HEK293T (cell line): ENCODE results near the gene SLAMF8.

ENCODE experiments used
- CTCF ChIA-PET: fragments of 350-600 bp; formaldehyde crosslinking; extraction: SDS; loops from one replicate; lab custom pipeline; 2021; ENCODE audit warnings: antibody characterized with exemption, inconsistent platforms; lab: Yijun Ruan, JAX
- POLR2A ChIA-PET: fragments of 350-600 bp; formaldehyde crosslinking; extraction: SDS; loops from one replicate; lab custom pipeline; 2020; ENCODE audit warnings: antibody characterized with exemption, inconsistent platforms; lab: Yijun Ruan, JAX
- DNase-seq: peaks from one replicate; pipeline ENCODE4 v3.0.0; 2012; ENCODE audit warnings: mixed read lengths; ENCODE audit errors: extremely low spot score
- ARNT ChIP-seq: fragments of 450-650 bp; IDR thresholded peaks from 2 replicates; pipeline ENCODE4 v1.6.1; 2017; ENCODE audit warnings: mild to moderate bottlenecking
- BHLHE40 ChIP-seq: fragments of 450-650 bp; IDR thresholded peaks from 2 replicates; pipeline ENCODE4 v1.6.1; 2016; ENCODE audit warnings: mild to moderate bottlenecking, moderate library complexity, borderline replicate concordance
- CTBP1 ChIP-seq: fragments of 450-650 bp; IDR thresholded peaks from 2 replicates; pipeline ENCODE4 v1.6.1; 2016; ENCODE audit warnings: borderline replicate concordance
- ELF4 ChIP-seq: fragments of 450-650 bp; IDR thresholded peaks from 2 replicates; pipeline ENCODE4 v1.6.1; 2017; ENCODE audit warnings: antibody characterized with exemption
- FOXA1 ChIP-seq: fragments of 450-650 bp; IDR thresholded peaks from 2 replicates; pipeline ENCODE4 v1.6.1; 2016; ENCODE audit warnings: mild to moderate bottlenecking
- FOXK2 ChIP-seq: fragments of 450-650 bp; IDR thresholded peaks from 2 replicates; pipeline ENCODE4 v1.6.1; 2016; ENCODE audit warnings: mild to moderate bottlenecking
- FOXM1 ChIP-seq: fragments of 450-650 bp; IDR thresholded peaks from 2 replicates; pipeline ENCODE4 v1.6.1; 2017; ENCODE audit warnings: mild to moderate bottlenecking, borderline replicate concordance
- HDGF ChIP-seq: fragments of 450-650 bp; IDR thresholded peaks from 2 replicates; pipeline ENCODE4 v1.6.1; 2017; ENCODE audit warnings: antibody characterized with exemption, borderline replicate concordance
- L3MBTL2 ChIP-seq: fragments of 450-650 bp; conservative IDR thresholded peaks from 2 replicates; pipeline ENCODE4 v1.6.1; 2016; ENCODE audit warnings: mild to moderate bottlenecking
- LEF1 ChIP-seq: fragments of 450-650 bp; IDR thresholded peaks from 2 replicates; pipeline ENCODE4 v1.6.1; 2017; ENCODE audit warnings: mild to moderate bottlenecking, borderline replicate concordance
- NFRKB ChIP-seq: fragments of 450-650 bp; IDR thresholded peaks from 2 replicates; pipeline ENCODE4 v1.6.1; 2016; ENCODE audit warnings: mild to moderate bottlenecking, moderate library complexity
- PKNOX1 ChIP-seq: fragments of 450-650 bp; IDR thresholded peaks from 2 replicates; pipeline ENCODE4 v1.6.1; 2016
- SP1 ChIP-seq: fragments of 450-650 bp; IDR thresholded peaks from 2 replicates; pipeline ENCODE4 v1.6.1; 2017
- SUZ12 ChIP-seq: fragments of 450-650 bp; IDR thresholded peaks from 2 replicates; pipeline ENCODE4 v1.6.1; 2016; ENCODE audit warnings: mild to moderate bottlenecking
- TARDBP ChIP-seq: fragments of 450-650 bp; IDR thresholded peaks from 2 replicates; pipeline ENCODE4 v1.6.1; 2016
- ZNF384 ChIP-seq: fragments of 450-650 bp; IDR thresholded peaks from 2 replicates; pipeline ENCODE4 v1.6.1; 2016

The SLAMF8 gene

GRCh38 chr1:159859767-159860322 lies 33.2 kb downstream of the SLAMF8 start:
- ChIA-PET POLR2A (no interaction called here), CTCF (interaction anchor here (0.7 to 1.1 kb wide), 2 partner anchors 20 to 1656 kb away, joined by 3 to 4 read pairs; no protein-coding TSS in a partner anchor)
- no peak for DNase-seq
- TF ChIP-seq FOXA1 (no peak), ZNF384 (no peak), ARNT (no peak), SUZ12 (no peak), L3MBTL2 (no peak), FOXM1 (no peak), HDGF (no peak), NFRKB (no peak), PKNOX1 (no peak), CTBP1 (no peak), FOXK2 (no peak), LEF1 (no peak), BHLHE40 (no peak), TARDBP (no peak), SP1 (no peak), ELF4 (no peak)

GRCh38 chr1:159860456-159860855 lies 33.8 kb downstream of the SLAMF8 start:
- ChIA-PET CTCF (interaction anchor here (1.1 kb wide), 1 partner anchor 20 kb away, joined by 3 read pairs; no protein-coding TSS in a partner anchor), POLR2A (no interaction called here)
- no peak for DNase-seq

GRCh38 chr1:159861218-159861617 lies 34.5 kb downstream of the SLAMF8 start:
- CTCF ChIA-PET: no interaction called here
- POLR2A ChIA-PET: no interaction called here
- no peak for DNase-seq
- TF ChIP-seq ARNT (no peak), CTBP1 (no peak), ZNF384 (no peak), BHLHE40 (no peak)

More at GRCh38 chr1:159860456-159860855, 33.8 kb downstream of the SLAMF8 start:
- TF ChIP-seq L3MBTL2 (no peak), TARDBP (no peak), BHLHE40 (no peak), SUZ12 (no peak), ARNT (no peak), FOXA1 (no peak), FOXK2 (no peak), NFRKB (no peak), CTBP1 (no peak), PKNOX1 (no peak), ZNF384 (no peak), SP1 (no peak)

- no peak for DNase-seq
- ChIA-PET CTCF (no interaction called here), POLR2A (no interaction called here)
- TF ChIP-seq SP1 (no peak), ARNT (no peak), SUZ12 (no peak), CTBP1 (no peak), BHLHE40 (no peak), L3MBTL2 (no peak), HDGF (no peak), FOXM1 (no peak), TARDBP (no peak), ELF4 (no peak)
These were observed 35.4 kb downstream of the SLAMF8 start for GRCh38 chr1:159862031-159862430.

- no peak for TF ChIP-seq SP1
- no peak for TF ChIP-seq NFRKB
- TF ChIP-seq ARNT: no peak
- TF ChIP-seq L3MBTL2: no peak
- no peak for TF ChIP-seq LEF1
- no peak for TF ChIP-seq FOXA1
- no peak for TF ChIP-seq SUZ12
- TF ChIP-seq FOXK2: no peak
- TF ChIP-seq FOXM1: no peak
- TF ChIP-seq BHLHE40: no peak
- ChIA-PET POLR2A (no interaction called here), CTCF (interaction anchor here (0.6 kb wide), 1 partner anchor 19 kb away, joined by 3 read pairs; no protein-coding TSS in a partner anchor)
- DNase-seq: no peak
These were observed 35.9 kb downstream of the SLAMF8 start, which contains the start of gene VSIG8 for GRCh38 chr1:159862557-159862956. Gene VSIG8, minus strand, starts transcription at chr1:159862657. Its CDS starts 136 bp downstream, at chr1:159862521.

- DNase-seq: no peak
- CTCF ChIA-PET: no interaction called here
- TF ChIP-seq LEF1 (no peak), SP1 (no peak), FOXM1 (no peak), FOXK2 (no peak), TARDBP (no peak), ZNF384 (no peak), CTBP1 (no peak), HDGF (no peak), NFRKB (no peak), SUZ12 (no peak), L3MBTL2 (no peak), ELF4 (no peak), PKNOX1 (no peak), FOXA1 (no peak), BHLHE40 (no peak), ARNT (no peak)
- POLR2A ChIA-PET: no interaction called here
These were observed 37.6 kb downstream of the SLAMF8 start for GRCh38 chr1:159864262-159864661.
